ENCODE measurements around the gene ARL3. TPM values are rescaled to one million over a fixed set of nuclear protein-coding genes. Genes with fewer than 3 reads are reported as not detected.
"Not testable (repeated sequence)": the region's sequence is repeated elsewhere in the genome, so short reads cannot be mapped to it uniquely, and the experiment has no call there.

The ARL3 gene
- total RNA-seq, 1 experiment from 2014 or later = 13.3 TPM

DNA sequence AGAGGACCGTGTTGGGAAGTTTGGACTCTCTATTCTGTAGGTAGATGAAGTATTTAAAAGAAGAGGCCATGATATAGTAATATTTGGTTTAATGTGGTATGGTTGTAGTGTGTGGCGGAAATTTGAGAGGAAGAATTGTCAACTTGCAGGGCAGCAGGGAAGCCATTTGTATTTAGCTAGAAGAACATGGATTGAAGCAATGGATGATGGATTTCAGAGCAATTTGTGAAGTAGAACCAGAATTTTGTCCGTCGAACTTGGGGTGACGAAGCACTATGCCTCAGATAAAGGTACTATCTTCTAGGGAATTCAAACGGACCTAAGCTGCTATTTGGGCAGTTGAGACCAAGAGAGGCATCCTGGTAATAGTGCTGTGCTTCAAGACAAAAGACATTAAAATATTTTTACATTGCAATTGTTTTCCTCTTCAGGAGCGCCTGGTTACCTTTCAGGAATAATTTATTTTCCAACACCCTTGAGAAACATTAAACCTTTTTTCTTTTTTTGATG lies 28.9 kb upstream of the ARL3 start:
- ATAC-seq (peak; percentile 1; the same call in 1 of the 2 replicates), DNase-seq (ENCODE audit: low spot score) (no peak)
- peak overlapping the region; percentile 69 for H3K27ac Mint-ChIP-seq
- peaks cover 12% of the 10 kb centered on the region for H3K27me3 Mint-ChIP-seq (ENCODE audit: low read depth)
- H3K36me3 Mint-ChIP-seq = no peaks in the 10 kb centered on the region
- H3K4me3 Mint-ChIP-seq = peak overlapping the region; percentile 98
- peaks cover 45% of the 10 kb centered on the region for H3K4me1 Mint-ChIP-seq
- no peak for TF ChIP-seq SMAD4 (CRISPR knock-in tag; IDR thresholded peaks at IDR 0.05)
- no peak for TF ChIP-seq ETV6 (CRISPR knock-in tag; IDR thresholded peaks at IDR 0.05)
- no peak for TF ChIP-seq RORB (CRISPR knock-in tag; IDR thresholded peaks at IDR 0.05)
- TF ChIP-seq, protein P1, sequence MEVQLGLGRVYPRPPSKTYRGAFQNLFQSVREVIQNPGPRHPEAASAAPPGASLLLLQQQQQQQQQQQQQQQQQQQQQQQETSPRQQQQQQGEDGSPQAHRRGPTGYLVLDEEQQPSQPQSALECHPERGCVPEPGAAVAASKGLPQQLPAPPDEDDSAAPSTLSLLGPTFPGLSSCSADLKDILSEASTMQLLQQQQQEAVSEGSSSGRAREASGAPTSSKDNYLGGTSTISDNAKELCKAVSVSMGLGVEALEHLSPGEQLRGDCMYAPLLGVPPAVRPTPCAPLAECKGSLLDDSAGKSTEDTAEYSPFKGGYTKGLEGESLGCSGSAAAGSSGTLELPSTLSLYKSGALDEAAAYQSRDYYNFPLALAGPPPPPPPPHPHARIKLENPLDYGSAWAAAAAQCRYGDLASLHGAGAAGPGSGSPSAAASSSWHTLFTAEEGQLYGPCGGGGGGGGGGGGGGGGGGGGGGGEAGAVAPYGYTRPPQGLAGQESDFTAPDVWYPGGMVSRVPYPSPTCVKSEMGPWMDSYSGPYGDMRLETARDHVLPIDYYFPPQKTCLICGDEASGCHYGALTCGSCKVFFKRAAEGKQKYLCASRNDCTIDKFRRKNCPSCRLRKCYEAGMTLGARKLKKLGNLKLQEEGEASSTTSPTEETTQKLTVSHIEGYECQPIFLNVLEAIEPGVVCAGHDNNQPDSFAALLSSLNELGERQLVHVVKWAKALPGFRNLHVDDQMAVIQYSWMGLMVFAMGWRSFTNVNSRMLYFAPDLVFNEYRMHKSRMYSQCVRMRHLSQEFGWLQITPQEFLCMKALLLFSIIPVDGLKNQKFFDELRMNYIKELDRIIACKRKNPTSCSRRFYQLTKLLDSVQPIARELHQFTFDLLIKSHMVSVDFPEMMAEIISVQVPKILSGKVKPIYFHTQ (CRISPR knock-in tag; IDR thresholded peaks at IDR 0.05) = no peak
- TF ChIP-seq TEAD4 (CRISPR knock-in tag; IDR thresholded peaks at IDR 0.05) = no peak
- TF ChIP-seq ZNF263 (CRISPR knock-in tag; IDR thresholded peaks at IDR 0.05; ENCODE audit: low read depth) = no peak
- TF ChIP-seq PRRX2 (CRISPR knock-in tag; IDR thresholded peaks at IDR 0.05) = no peak
- TF ChIP-seq, protein P2, sequence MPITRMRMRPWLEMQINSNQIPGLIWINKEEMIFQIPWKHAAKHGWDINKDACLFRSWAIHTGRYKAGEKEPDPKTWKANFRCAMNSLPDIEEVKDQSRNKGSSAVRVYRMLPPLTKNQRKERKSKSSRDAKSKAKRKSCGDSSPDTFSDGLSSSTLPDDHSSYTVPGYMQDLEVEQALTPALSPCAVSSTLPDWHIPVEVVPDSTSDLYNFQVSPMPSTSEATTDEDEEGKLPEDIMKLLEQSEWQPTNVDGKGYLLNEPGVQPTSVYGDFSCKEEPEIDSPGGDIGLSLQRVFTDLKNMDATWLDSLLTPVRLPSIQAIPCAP (CRISPR knock-in tag; IDR thresholded peaks at IDR 0.05) = no peak
- no peak for TF ChIP-seq TP53 (CRISPR knock-in tag; IDR thresholded peaks at IDR 0.05)
- no peak for TF ChIP-seq ZNF396 (CRISPR knock-in tag; IDR thresholded peaks at IDR 0.05; ENCODE audit: borderline replicate concordance)
- TF ChIP-seq, protein P3, sequence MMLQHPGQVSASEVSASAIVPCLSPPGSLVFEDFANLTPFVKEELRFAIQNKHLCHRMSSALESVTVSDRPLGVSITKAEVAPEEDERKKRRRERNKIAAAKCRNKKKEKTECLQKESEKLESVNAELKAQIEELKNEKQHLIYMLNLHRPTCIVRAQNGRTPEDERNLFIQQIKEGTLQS (CRISPR knock-in tag; conservative IDR thresholded peaks at IDR 0.05) = no peak
- ChIA-PET POLR2A (interaction anchor here (0.6 to 1.6 kb wide), 4 partner anchors 29 to 662 kb away, joined by 3 to 7 read pairs (median 4); partner anchors contain the start of genes ARL3 and SFXN2), CTCF (interaction anchor here (0.7 to 1.7 kb wide), 8 partner anchors 10 to 574 kb away, joined by 3 to 11 read pairs (median 4); partner anchors contain the start of genes ARL3 and SFXN2)
- no peaks in the 10 kb centered on the region for H3K9me3 Mint-ChIP-seq

DNA sequence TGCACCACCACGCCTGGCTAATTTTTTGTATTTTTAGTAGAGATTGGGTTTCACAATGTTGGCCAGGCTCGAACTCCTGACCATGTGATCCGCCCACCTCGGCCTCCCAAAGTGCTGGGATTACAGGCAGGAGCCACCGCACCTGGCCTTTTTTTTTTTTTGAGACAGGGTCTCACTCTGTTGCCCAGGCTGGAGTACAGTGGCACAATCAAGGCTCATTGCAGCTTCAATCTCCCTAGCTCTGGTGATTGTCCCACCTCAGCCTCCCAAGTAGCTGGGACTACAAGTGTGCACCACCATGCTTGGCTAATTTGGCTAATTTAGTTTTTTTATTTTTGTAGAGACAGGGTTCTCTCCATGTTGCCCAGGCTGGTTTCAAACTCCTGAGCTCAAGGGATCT lies 28.1 kb upstream of the ARL3 start:
- ATAC-seq; H3K9me3 Mint-ChIP-seq; H3K27ac Mint-ChIP-seq; DNase-seq (ENCODE audit: low spot score); CTCF ChIA-PET; H3K36me3 Mint-ChIP-seq; POLR2A ChIA-PET: not testable (repeated sequence)
- 0 out of 2 replicates have a peak overlapping the region, but pooled peaks have one; percentile 98 for H3K4me3 Mint-ChIP-seq
- peaks cover 12% of the 10 kb centered on the region for H3K27me3 Mint-ChIP-seq (ENCODE audit: low read depth)
- H3K4me1 Mint-ChIP-seq = peaks cover 45% of the 10 kb centered on the region
- TF ChIP-seq ZNF121 (CRISPR knock-in tag; IDR thresholded peaks at IDR 0.05) = peak; percentile 65; the same call in 1 of the 2 replicates

DNA sequence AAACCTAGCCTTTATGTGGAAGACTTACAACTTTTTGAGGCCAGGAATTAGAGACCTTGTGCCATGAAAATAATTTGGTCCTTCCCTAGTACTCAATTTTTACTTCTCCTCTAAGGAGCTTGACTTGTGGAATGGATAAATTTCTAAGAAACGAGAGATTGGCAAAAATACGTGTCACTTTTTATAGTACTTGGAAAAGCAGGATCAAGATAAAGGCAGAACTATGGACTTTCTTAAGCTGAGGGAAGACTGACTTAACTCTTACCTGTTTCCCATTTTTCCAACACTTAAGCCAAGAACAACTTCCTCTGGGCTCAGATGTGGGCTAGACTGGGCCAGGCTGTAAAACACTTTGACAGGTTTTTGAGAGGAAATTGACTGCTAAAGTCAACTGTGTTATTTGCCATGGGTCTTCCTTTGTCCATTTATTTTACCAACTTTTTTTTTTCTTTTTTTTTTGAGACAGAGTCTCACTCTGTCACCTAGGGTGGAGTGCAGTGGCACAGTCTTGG lies 27.6 kb upstream of the ARL3 start:
- H3K4me3 Mint-ChIP-seq = no peak overlapping the region
- H3K27me3 Mint-ChIP-seq (ENCODE audit: low read depth) = peaks cover 12% of the 10 kb centered on the region
- DNase-seq (ENCODE audit: low spot score) (no peak), ATAC-seq (no peak)
- POLR2A ChIA-PET = no interaction called here
- no peak overlapping the region for H3K27ac Mint-ChIP-seq
- CTCF ChIA-PET = no interaction called here
- H3K9me3 Mint-ChIP-seq = no peaks in the 10 kb centered on the region
- TF ChIP-seq, protein P4, sequence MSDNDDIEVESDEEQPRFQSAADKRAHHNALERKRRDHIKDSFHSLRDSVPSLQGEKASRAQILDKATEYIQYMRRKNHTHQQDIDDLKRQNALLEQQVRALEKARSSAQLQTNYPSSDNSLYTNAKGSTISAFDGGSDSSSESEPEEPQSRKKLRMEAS (CRISPR knock-in tag; IDR thresholded peaks at IDR 0.05) = no peak
- TF ChIP-seq, protein P1 (CRISPR knock-in tag; IDR thresholded peaks at IDR 0.05) = no peak
- peaks cover 45% of the 10 kb centered on the region for H3K4me1 Mint-ChIP-seq
- H3K36me3 Mint-ChIP-seq = peaks cover 7% of the 10 kb centered on the region

Measured in WTC11 (cell line).